AG09309 (cell line): ENCODE results near the gene LATS2.
"Not testable (repeated sequence)": the region's sequence is repeated elsewhere in the genome, so short reads cannot be mapped to it uniquely, and the experiment has no call there.

Source experiments
- DNase-seq: peaks from one replicate; pipeline ENCODE4 v3.0.0-alpha.2; 2010; ENCODE audit warnings: low read depth
- H3K4me3 ChIP-seq: 2 replicates; pipeline ENCODE4 v1.5.1; 2011; ENCODE audit warnings: mild to moderate bottlenecking, low read depth, low read length, moderate library complexity; ENCODE audit not compliant: control insufficient read depth
- TF ChIP-seq, protein P1 (sequence below): IDR thresholded peaks from 2 replicates; pipeline ENCODE4 v1.5.1; 2011; ENCODE audit warnings: mild to moderate bottlenecking, low read depth, low read length, inconsistent platforms; ENCODE audit not compliant: insufficient read depth, control insufficient read depth; ENCODE audit errors: missing control alignments

Gene LATS2

GRCh38 chr13:20964904-20965303 is 96.5 kb downstream of the LATS2 start:
- TF ChIP-seq, protein P1, sequence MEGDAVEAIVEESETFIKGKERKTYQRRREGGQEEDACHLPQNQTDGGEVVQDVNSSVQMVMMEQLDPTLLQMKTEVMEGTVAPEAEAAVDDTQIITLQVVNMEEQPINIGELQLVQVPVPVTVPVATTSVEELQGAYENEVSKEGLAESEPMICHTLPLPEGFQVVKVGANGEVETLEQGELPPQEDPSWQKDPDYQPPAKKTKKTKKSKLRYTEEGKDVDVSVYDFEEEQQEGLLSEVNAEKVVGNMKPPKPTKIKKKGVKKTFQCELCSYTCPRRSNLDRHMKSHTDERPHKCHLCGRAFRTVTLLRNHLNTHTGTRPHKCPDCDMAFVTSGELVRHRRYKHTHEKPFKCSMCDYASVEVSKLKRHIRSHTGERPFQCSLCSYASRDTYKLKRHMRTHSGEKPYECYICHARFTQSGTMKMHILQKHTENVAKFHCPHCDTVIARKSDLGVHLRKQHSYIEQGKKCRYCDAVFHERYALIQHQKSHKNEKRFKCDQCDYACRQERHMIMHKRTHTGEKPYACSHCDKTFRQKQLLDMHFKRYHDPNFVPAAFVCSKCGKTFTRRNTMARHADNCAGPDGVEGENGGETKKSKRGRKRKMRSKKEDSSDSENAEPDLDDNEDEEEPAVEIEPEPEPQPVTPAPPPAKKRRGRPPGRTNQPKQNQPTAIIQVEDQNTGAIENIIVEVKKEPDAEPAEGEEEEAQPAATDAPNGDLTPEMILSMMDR, result no peak
- DNase-seq, result peak; percentile 14
- no peak overlapping the region for H3K4me3 ChIP-seq

DNA sequence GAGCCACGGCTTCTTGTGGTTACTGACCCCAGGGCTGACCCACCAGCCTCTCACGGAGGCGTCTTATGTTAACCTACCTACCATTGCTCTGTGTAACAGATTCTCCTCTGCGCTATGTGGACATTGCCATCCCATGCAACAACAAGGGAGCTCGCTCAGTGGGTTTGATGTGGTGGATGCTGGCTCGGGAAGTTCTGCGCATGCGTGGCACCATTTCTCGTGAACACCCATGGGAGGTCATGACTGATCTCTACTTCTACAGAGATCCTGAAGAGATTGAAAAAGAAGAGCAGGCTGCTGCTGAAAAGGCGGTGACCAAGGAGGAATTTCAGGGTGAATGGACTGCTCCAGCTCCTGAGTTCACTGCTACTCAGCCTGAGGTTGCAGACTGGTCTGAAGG is 99.7 kb downstream of the LATS2 start:
- DNase-seq, H3K4me3 ChIP-seq: not testable (repeated sequence)

GRCh38 chr13:20960663-20961309 is 100.6 kb downstream of the LATS2 start:
- no peak overlapping the region for H3K4me3 ChIP-seq
- TF ChIP-seq, protein P1, result no peak
- DNase-seq, result no peak

- H3K4me3 ChIP-seq, result not testable (repeated sequence)
- DNase-seq, result peak; percentile 51
These were observed 104.3 kb downstream of the LATS2 start for GRCh38 chr13:20957049-20957620.

DNA sequence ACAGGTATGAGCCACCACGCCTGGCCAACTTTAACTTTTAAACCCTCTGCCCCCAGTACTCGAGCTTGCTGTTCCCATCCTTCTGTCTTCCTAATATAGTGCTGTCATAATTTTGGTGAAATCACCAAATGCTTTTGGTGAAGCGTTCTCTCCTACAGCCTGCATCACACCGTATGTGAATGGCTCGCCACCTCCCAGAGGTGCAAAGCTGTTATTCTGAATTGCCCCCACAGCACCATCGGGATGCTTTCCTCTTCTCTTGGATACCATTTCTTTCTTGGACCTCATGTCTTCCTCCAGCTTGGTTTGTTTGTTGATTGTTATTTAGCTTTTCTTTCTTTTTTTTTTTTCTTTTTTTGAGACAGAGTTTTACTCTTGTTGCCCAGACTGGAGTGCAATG is 105.9 kb downstream of the LATS2 start:
- no peak for DNase-seq
- TF ChIP-seq, protein P1, result no peak
- H3K4me3 ChIP-seq, result no peak overlapping the region

GRCh38 chr13:20953245-20953931 is 108.0 kb downstream of the LATS2 start:
- no peak for DNase-seq
- H3K4me3 ChIP-seq, result no peak overlapping the region
- TF ChIP-seq, protein P1, result no peak

GRCh38 chr13:20952838-20953237 is 108.5 kb downstream of the LATS2 start:
- no peak for DNase-seq
- H3K4me3 ChIP-seq, result no peak overlapping the region
- TF ChIP-seq, protein P1, result no peak

GRCh38 chr13:20948001-20948400 is 113.4 kb downstream of the LATS2 start:
- not testable (repeated sequence) for H3K4me3 ChIP-seq, DNase-seq
